GM12872 (cell line): ENCODE data around the gene PECR.
A peak's percentile ranks its signal among the peaks of the same experiment; 100 is the strongest.

ENCODE experiments used
- CTCF ChIP-seq: IDR thresholded peaks from 3 replicates; pipeline ENCODE4 v1.5.1; 2011; ENCODE audit warnings: low read depth, mild to moderate bottlenecking, low read length, moderate library complexity; ENCODE audit not compliant: insufficient read depth

PECR gene

GRCh38 chr2:216033403-216033802, 48.2 kb downstream of the PECR start:
- no peak for TF ChIP-seq CTCF

- no peak for TF ChIP-seq CTCF
Observed at GRCh38 chr2:216031960-216032689, 49.5 kb downstream of the PECR start.

- TF ChIP-seq CTCF: no peak
Observed at GRCh38 chr2:216030216-216030615, 51.4 kb downstream of the PECR start.

GRCh38 chr2:216029416-216030129, 52.0 kb downstream of the PECR start:
- TF ChIP-seq CTCF: no peak

- no peak for TF ChIP-seq CTCF
Observed at GRCh38 chr2:216024779-216025336, 56.8 kb downstream of the PECR start.

- peak; percentile 68; the same call in 2 of the 3 replicates for TF ChIP-seq CTCF
Observed at GRCh38 chr2:216023055-216023648, 58.5 kb downstream of the PECR start.
